SKM-1 treated with dmso at 0.1 percent for 144 hours (cell line): ENCODE data around the gene P2RX7.

ENCODE experiments used
- DNase-seq: peaks from one replicate; lab custom pipeline; 2025; ENCODE audit not compliant: unreplicated experiment; lab: John Stamatoyannopoulos, UW

P2RX7 gene

GRCh38 chr12:121110211-121110940 lies 22.3 kb upstream of the P2RX7 start:
- peak; percentile 57 for DNase-seq

GRCh38 chr12:121111684-121112083 lies 21.0 kb upstream of the P2RX7 start:
- DNase-seq = no peak

DNA sequence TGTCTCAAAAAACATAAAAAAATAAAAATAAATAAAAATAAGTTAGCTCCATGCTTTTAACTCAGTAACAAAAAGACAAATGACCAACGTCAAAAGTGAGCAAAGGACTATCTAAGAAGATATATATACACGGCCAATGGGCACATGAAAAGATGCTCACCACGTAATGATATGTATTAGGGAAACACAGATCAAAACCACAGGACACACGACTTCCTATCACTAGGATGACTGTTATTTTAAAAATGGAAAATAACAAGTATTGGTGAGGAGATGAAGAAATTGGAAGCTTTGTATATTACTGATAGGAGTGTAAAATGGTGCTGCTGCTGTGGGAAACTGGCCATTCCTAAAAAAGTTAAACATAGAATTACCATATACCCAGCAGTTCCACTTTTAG lies 20.2 kb upstream of the P2RX7 start:
- no peak for DNase-seq

DNA sequence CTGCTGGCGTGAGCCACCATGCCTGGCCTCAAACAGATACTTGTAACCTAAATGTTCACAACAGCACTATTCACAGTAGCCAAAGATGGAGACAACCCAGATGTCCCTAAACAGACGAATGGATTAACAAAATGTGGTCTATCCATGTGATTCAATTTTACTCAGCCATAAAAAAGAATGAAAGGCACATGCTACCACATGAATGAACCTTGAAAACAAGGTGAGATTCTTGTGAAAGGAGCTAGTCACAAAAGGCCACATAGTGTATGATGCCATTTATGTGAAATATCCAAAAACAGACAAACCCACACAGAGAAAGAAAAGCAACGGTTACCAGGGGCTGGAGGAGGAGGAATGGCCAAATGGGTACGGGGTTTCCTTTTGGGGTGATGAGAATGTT lies 19.6 kb upstream of the P2RX7 start:
- DNase-seq = no peak

DNA sequence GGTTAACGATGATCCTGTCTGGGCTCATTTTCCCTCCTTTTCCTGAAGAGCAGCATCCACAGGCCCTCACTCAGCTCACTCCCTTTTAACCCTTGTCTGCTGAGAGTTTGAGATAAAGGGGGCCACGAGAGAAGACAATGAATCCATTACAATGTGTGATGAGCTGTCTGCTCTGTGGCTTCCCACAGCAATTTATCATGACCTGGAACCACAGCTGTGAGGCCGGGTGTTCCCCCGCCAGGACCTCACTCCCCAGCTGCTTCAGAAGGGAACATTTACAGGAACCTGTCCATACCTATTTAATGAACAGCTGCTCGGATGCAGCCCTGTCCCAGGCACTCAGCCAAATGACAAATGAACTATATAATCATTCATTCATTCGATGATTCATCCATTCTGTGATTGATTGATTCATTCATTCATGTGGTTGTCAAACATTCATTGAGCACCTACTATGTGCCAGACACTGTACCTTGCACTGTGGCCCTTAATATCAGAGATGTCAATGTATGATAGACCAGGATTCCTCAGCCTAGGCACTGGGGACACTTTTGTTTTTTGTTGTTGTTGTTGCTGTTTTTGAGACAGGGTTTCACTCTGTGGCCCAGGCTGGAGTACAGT lies 18.5 kb upstream of the P2RX7 start:
- DNase-seq = no peak

DNA sequence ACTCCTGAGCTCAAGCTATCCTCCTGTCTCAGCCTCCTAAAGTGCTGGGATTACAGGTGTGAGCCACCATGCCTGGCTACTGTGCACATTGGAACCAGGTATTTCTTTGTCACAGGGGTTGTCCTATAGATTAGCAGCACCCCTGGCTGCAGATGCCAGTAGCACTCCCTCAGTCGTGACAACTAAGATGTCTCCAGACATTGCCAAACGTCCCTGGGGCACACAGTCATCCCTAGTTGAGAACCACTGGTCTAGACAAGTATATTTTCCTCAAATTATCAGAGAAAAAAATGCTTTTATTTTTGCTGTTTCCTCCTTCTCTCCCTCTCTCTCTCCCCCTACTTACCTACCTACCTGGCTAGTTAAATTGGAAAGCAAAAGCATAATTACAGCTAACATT lies 17.9 kb upstream of the P2RX7 start:
- DNase-seq = no peak

DNA sequence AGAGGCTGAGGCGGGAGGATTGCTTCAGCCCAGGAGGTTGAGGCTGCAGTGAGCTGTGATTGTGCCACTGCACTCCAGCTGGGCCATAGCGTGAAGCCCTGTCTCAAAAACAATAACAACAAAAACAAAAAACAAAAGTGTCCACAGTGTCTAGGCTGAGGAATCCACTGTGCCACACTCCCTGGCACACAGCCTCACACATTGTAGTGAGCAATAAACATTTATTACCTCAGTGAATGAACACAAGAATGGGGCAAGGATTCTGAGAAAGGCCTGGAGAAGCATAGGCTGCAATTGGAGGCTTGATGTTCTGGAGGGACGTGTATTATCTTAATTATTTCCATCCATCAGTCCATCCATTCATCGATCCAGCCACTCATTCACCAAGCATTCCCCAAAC lies 17.1 kb upstream of the P2RX7 start:
- DNase-seq = no peak

DNA sequence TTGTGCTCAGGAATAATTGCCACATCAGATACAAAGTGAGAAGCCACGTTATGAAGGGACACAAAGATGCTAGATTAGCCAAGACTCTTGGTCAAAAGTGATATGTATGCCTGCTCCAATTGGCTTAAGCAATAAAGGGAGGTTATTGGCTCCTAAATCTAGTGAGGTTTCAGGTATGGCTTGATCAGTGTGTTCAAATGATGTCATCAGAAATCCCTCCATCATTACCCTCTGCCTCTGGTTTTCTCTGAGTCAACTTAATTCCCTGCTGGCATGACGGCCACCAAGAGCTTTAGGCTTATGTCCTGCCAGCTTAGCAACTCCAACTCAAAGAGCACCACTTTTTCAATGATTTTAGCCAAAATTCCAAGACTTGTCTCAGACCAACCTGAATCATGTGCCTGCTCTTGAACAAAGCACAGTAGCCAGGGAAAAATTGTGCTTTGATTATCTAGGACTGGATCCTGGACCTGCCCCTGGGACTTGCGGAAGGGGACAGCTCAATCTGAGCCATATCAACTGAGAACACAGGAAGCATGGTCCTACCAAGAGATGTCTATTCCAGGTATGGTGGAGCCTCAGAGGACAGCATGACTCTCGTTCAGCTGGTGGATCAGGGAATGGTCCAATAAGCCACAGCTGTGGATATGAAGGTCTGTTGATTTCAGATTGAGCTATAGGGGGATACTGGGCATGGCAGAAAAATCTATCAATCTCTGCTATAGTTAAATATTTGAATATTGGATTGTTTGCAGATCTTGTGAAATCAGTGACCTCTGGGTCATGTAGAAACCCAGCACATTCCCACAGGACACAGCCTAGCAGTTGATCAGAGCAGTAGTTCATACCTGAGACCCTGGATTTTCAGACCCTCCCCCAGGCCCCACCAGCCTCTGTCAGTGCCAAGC lies 16.1 kb upstream of the P2RX7 start:
- DNase-seq = no peak

- DNase-seq = no peak
These were observed 15.4 kb upstream of the P2RX7 start for GRCh38 chr12:121117226-121117777.

DNA sequence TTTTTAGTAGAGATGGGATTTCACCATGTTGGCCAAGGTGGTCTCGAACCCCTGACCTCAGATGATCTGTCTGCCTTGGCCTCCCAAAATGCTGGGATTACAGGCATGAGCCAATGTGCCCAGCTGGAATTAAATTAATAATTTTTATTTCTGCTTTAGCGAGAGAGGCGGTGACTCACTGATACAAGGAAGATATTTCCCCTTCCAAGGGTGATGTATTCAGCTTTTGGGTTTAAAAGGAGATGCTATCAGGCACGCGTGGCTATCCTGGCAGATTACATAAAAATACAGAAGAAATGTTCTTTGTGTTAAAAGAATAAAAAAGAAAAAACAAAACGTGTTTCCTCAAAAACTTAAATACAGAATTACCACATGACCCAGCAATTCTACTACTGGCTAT lies 12.4 kb upstream of the P2RX7 start:
- DNase-seq = no peak

- no peak for DNase-seq
These were observed 11.5 kb upstream of the P2RX7 start for GRCh38 chr12:121120989-121121755.

DNA sequence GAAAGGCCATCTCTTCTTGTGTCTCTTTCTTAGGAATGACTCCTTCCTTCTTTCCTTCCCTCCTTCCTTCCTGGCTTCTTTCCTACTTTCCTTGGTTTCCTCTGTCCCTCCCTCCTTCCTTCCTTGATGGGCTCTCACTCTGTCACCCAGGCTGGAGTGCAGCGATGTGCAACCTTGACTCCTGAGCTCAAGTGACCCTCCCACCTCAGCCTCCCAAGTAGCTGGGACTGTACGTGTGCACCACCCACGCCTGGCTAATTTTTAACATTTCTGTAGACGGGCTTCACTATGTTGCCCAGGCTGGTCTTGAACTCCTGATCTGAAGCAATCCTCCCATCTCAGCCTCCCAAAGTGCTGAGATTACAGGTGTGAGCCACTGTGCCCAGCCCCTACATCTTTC lies 10.9 kb upstream of the P2RX7 start:
- DNase-seq = no peak

DNA sequence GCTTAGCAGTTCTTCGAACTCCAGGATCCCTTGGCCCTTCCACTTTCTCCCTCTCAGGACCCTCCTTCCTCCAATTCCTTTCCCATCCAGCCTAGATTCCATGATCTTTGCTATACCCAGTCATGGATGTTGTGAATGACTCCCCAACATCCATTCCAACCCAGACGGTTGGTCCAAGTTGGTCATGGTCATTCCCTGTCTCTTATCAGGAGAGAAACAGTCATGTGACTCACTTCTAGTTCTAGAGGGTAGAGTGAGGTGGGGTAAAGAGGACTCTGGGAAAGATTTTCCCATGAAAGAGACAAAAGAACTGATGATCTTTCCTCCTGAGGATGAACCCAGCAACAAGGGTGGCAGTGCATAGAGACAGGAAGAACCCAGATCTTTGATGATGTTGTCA lies 9.2 kb upstream of the P2RX7 start:
- DNase-seq = no peak

DNA sequence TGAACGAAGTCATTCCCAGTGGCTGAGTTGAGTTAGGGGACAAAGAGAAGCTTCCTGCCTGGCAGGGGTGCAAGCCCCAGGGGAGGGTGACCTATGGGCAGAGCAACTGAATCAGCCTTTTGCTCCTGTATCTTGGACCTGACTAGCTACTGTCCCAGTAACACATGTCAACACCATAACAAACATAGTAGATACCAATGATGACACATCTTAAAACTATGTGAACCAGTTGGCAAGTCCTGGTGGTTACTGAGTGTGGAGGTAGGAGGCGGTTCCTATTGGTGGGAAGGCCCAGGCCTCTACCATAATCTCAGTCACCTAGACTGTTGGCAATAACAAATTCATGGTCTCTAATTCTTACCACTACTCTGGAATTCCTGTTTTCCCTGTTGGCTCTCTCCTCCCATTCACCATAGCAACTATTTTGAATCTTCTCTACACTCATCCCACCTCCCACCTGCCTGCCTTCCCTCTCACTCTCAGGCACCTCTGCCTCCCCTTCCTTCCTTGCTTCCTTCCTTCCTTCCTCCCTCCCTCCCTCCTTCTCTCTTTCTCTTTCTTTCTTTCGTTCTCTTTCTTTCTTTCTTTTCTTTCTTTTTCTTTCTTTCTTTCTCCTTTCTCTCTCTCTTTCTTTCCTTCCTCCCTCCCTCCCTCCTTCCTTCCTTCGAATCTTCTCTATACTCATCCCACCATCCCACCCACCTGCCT lies 8.1 kb upstream of the P2RX7 start:
- DNase-seq = no peak

DNA sequence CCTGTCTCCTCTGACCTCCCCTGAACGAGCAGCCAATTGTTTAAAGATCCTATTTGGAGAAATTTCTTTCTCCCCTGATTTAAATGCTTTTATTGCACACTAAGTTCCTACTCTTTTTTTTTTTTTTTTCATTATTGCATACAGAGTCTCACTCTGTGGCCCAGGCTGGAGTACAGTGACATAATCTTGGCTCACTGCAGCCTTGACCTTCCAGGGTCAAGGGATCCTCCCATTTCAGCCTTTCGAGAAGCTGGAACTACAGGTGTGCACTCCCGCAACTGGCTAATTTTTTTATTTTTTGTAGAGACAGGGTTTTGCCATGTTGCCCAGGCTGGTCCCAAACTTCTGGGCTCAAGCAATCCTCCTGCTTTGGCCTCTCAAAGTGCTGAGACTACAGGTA lies 5.2 kb upstream of the P2RX7 start:
- no peak for DNase-seq

DNA sequence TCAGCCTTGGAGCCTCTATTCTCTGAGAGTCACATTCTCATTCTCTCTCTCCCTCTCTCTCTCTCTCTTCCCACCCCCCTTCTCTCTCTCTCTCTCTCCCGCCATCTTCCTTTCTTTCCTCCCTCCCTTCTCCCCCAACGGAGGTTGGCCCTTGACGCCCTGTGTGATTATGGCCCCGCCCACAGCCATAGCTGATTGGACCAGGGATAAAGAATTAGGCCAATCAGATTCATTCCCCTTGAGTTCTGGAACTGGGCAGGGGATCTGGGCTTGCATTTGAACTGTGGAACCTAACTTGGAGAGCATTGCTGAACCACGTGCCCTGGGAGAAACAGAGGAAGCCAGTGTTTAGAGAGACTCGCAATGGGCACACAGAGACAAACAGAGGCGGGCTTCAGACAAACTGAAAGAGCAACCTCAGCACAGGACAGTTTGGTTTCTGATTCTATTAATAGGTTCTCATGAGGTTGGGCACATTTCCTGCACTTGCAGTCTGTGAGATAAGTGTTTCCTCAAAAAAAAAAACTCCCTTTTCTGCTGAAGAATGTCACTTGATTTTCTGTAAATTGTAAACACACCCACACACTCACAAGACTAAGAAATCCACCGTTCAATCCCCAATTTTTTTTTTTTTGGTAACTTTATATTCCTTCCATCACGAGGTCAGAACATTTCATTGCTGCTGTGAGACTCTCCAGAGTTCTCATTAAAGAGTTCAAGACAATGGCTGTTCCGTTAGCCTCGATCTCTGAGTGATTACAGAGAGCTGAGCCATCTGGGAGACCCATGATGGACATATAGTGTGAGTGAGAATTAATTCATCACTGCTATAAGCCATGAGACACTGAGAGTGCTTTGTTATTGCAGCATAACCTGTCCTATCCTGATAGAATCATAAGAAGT lies 3.5 kb upstream of the P2RX7 start:
- peak; percentile 78 for DNase-seq

GRCh38 chr12:121129811-121130147 lies 2.9 kb upstream of the P2RX7 start:
- no peak for DNase-seq

DNA sequence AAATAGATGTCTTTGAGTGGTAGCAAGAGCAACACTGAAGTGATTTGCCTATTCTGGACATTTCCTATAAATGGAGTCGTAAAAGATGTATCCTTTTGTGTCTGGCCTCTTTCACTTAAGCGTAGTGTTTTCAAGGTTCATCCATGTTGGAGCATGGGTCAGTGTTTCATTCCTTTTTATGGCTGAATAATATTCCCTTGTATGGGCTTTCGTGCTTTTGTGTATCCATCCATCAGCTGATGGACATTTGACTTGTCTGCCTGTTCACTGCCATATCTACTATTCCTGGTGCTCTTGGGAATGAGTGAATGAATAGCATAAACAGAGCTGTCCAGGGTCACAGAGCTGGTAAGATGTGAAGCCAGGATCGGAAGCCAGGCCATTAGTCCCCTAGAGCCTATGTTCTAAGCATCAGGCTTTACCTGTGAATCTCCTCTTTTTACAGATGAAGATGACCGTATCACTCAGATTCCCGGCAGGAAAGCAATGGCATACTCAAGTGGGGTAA lies 1.8 kb upstream of the P2RX7 start:
- DNase-seq = no peak

DNA sequence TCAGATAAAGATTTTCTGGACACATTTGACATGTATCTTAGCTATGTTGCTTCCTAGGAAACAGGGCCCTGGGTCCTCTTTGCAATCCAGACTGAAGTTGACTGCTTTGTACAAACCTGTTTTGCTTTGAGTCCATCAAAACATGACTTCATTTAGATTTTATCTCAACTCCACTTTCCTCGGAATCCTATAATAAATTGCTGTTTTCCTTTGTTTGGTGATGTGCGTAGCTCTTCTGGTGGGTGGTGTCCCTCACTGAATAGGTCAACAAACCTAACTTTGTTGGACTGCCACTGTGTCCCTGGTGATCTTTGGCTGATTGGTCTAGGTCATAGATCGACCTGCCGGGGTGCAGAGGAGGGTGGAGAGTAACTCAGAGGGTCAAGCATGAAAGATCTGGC lies 735 bp upstream of the P2RX7 start:
- DNase-seq = no peak
